Prostate gland (tissue), 2 donors: ENCODE measurements around the gene UNC5A. TPM values are rescaled to one million over a fixed set of nuclear protein-coding genes. Genes with fewer than 3 reads are reported as not detected.
"Not testable (repeated sequence)": the region's sequence is repeated elsewhere in the genome, so short reads cannot be mapped to it uniquely, and the experiment has no call there.

Experiments
- DNase-seq: peaks from one replicate; pipeline ENCODE4 v3.0.0-alpha.2; 2019; ENCODE audit warnings: low spot score
- H3K27ac ChIP-seq, 2 donors: fragments of 200-600 bp; sonication (generic); 2 replicates each; pipeline ENCODE4 v1.5.1; 2017 to 2019
- H3K27me3 ChIP-seq: fragments of 200-600 bp; sonication (generic); replicated peaks from 2 replicates; pipeline ENCODE4 v1.5.1; 2019; ENCODE audit not compliant: insufficient read depth
- H3K36me3 ChIP-seq, 2 donors: fragments of 200-600 bp; sonication (generic); 1 replicate in 1 of 2; 2 replicates in 1 of 2; pipeline versions ENCODE4 v1.5.1 to v1.8.1; 2017 to 2019
- H3K4me1 ChIP-seq: fragments of 200-600 bp; sonication (generic); replicated peaks from 2 replicates; pipeline ENCODE4 v1.5.1; 2019
- H3K4me3 ChIP-seq, 2 donors: fragments of 200-600 bp; sonication (generic); 2 replicates each; pipeline ENCODE4 v1.5.1; 2017 to 2019
- H3K9me3 ChIP-seq: fragments of 200-600 bp; sonication (generic); 2 replicates; pipeline ENCODE4 v1.5.1; 2017
- POLR2A ChIP-seq: fragments of 450-650 bp; IDR thresholded peaks from one replicate; pipeline ENCODE4 v1.6.1; 2016; ENCODE audit warnings: antibody characterized with exemption, mild to moderate bottlenecking
- POLR2AphosphoS5 ChIP-seq: sonication (generic); formaldehyde crosslinking; IDR thresholded peaks from one replicate; pipeline ENCODE4 v1.6.1; 2017; ENCODE audit warnings: antibody characterized with exemption
- WGBS: methylation state at CpG from one replicate; pipeline ENCODE4 v1.1.5; 2018; 5-methylcytosine and 5-hydroxymethylcytosine counted together
- intact Hi-C: fragments of 100-400 bp; cut with DNase I; formaldehyde crosslinking; loops from one replicate; pipeline ENCODE4 v1.14.2; 2022
- total RNA-seq, 2 donors: library from RNA; depleted of rRNA; stranded (reverse); fragments of >200 nt; gene quantifications; one replicate each; pipeline ENCODE4 v1.1.0, GENCODE V29; 2016
- TF ChIP-seq, protein P1 (sequence below), 4 experiments: fragments of 200-600 bp in 2 of 4; fragments of 450-650 bp in 2 of 4; sonication (generic) in 2 of 4; IDR thresholded peaks; 1 replicate in 3 of 4; 2 replicates in 1 of 4; pipeline ENCODE4 v1.5.1; 2016 to 2019; ENCODE audit warnings: antibody characterized with exemption in 4 of 4, mild to moderate bottlenecking in 2 of 4, moderate library complexity in 2 of 4

Gene UNC5A
- total RNA-seq, 2 donors from 2014 or later = 0.18 to 1.5 TPM

DNA sequence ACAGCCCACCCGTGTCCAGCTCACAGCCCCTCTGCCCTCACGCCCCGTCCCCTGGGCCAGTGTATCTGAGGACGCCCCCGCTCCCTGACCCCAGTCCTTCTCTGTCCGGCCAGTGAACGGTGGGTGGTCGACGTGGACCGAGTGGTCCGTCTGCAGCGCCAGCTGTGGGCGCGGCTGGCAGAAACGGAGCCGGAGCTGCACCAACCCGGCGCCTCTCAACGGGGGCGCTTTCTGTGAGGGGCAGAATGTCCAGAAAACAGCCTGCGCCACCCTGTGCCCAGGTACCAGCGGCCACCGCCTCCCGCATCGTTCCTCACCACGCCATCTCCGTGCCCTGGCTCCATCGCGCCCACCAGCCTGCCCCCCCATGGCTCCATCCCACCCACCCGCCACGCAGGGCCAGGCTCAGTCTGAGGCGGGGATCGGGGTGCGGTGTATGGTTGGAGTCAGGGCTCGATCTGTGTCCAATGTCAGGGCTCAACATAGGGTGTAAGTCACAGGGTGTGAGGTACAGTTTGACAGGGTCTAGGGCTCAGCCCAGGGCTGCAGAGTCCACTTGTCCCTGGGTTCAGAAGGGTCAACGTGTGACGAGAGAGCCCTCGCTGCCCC is 59.2 kb downstream of the UNC5A start:
- intact Hi-C loops = no loop called here
- no peaks in the 10 kb centered on the region for H3K9me3 ChIP-seq
- no peaks in the 10 kb centered on the region for H3K36me3 ChIP-seq
- 84% methylated on average over 35 of the region's 38 CpGs for WGBS
- no peak for DNase-seq
- peaks cover 3% of the 10 kb centered on the region for H3K27me3 ChIP-seq
- H3K27ac ChIP-seq = no peak overlapping the region
- TF ChIP-seq POLR2AphosphoS5 = no peak
- TF ChIP-seq POLR2A = no peak
- TF ChIP-seq, protein P1, sequence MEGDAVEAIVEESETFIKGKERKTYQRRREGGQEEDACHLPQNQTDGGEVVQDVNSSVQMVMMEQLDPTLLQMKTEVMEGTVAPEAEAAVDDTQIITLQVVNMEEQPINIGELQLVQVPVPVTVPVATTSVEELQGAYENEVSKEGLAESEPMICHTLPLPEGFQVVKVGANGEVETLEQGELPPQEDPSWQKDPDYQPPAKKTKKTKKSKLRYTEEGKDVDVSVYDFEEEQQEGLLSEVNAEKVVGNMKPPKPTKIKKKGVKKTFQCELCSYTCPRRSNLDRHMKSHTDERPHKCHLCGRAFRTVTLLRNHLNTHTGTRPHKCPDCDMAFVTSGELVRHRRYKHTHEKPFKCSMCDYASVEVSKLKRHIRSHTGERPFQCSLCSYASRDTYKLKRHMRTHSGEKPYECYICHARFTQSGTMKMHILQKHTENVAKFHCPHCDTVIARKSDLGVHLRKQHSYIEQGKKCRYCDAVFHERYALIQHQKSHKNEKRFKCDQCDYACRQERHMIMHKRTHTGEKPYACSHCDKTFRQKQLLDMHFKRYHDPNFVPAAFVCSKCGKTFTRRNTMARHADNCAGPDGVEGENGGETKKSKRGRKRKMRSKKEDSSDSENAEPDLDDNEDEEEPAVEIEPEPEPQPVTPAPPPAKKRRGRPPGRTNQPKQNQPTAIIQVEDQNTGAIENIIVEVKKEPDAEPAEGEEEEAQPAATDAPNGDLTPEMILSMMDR (IDR thresholded peaks at IDR 0.05) = no peak
- no peak overlapping the region for H3K4me3 ChIP-seq
- no peaks in the 10 kb centered on the region for H3K4me1 ChIP-seq

DNA sequence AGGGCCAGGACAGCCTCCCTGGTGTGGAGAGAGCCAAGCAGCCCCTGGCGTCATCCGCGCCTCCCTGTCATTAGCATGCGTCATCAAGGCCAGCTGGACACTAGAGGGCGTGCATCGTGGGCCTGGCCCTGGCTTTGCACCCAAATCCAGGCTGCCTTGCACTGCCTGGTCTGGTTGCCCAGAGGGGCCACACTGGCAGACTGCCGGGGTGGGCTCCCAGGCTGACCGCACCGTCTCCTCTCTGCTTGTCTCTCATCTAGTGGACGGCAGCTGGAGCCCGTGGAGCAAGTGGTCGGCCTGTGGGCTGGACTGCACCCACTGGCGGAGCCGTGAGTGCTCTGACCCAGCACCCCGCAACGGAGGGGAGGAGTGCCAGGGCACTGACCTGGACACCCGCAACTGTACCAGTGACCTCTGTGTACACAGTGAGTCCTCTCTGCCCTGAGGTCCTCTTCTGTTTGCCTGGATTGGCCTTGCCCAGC is 59.8 kb downstream of the UNC5A start:
- Histone ChIP-seq H3K4me1 (no peaks in the 10 kb centered on the region), H3K9me3 (no peaks in the 10 kb centered on the region), H3K27ac (no peak overlapping the region), H3K27me3 (peaks cover 3% of the 10 kb centered on the region), H3K4me3 (no peak overlapping the region), H3K36me3 (no peaks in the 10 kb centered on the region)
- no peak for DNase-seq
- TF ChIP-seq POLR2A = no peak
- TF ChIP-seq, protein P1 (IDR thresholded peaks at IDR 0.05) = peak in 2 of 4 experiments; percentile 11 to 16
- intact Hi-C loops = no loop called here
- WGBS = 90% methylated on average over 8 of the region's 17 CpGs

DNA sequence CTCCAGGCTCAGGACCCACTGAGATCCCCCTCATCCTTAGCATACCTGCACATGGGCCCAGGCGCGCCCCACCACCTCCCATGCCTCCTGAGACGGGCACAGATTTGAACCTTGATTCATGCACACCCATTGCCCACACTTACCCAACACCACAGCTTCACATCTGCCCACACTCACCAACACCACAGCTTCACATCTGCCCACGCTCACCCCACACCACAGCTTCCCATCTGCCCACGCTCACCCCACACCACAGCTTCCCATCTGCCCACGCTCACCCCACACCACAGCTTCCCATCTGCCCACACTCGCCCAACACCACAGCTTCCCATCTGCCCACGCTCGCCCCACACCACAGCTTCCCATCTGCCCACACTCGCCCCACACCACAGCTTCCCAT is 60.3 kb downstream of the UNC5A start:
- H3K27ac ChIP-seq, DNase-seq, intact Hi-C loops, H3K4me3 ChIP-seq, H3K36me3 ChIP-seq, H3K4me1 ChIP-seq, H3K27me3 ChIP-seq, H3K9me3 ChIP-seq: not testable (repeated sequence)
- 89% methylated on average over 10 of the region's 10 CpGs for WGBS

DNA sequence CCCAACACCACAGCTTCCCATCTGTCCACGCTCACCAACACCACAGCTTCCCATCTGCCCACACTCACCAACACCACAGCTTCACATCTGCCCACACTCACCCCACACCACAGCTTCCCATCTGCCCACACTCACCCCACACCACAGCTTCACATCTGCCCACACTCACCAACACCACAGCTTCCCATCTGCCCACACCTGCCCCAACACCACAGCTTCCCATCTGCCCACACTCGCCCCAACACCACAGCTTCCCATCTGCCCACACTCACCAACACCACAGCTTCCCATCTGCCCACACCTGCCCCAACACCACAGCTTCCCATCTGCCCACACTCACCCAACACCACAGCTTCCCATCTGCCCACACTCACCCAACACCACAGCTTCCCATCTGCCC is 62.2 kb downstream of the UNC5A start:
- DNase-seq, H3K4me1 ChIP-seq, H3K9me3 ChIP-seq, H3K36me3 ChIP-seq, H3K4me3 ChIP-seq, intact Hi-C loops, H3K27ac ChIP-seq, H3K27me3 ChIP-seq: not testable (repeated sequence)
- WGBS = 70% methylated on average over 2 of the region's 2 CpGs

DNA sequence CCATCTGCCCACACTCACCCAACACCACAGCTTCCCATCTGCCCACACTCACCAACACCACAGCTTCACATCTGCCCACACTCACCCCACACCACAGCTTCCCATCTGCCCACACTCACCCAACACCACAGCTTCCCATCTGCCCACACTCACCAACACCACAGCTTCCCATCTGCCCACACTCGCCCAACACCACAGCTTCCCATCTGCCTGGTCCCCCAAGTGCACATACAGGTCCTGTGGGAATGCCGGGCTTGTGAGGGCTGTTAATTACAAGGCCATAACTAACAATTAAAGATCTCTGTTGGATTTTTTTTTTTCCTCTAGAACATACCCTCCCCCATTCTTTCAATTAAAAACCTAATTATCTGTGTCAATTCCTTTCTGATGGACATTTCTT is 62.7 kb downstream of the UNC5A start:
- H3K4me1 ChIP-seq, H3K27me3 ChIP-seq, H3K4me3 ChIP-seq, DNase-seq, H3K27ac ChIP-seq, H3K9me3 ChIP-seq, H3K36me3 ChIP-seq, intact Hi-C loops: not testable (repeated sequence)
- 60% methylated on average over 2 of the region's 2 CpGs for WGBS

DNA sequence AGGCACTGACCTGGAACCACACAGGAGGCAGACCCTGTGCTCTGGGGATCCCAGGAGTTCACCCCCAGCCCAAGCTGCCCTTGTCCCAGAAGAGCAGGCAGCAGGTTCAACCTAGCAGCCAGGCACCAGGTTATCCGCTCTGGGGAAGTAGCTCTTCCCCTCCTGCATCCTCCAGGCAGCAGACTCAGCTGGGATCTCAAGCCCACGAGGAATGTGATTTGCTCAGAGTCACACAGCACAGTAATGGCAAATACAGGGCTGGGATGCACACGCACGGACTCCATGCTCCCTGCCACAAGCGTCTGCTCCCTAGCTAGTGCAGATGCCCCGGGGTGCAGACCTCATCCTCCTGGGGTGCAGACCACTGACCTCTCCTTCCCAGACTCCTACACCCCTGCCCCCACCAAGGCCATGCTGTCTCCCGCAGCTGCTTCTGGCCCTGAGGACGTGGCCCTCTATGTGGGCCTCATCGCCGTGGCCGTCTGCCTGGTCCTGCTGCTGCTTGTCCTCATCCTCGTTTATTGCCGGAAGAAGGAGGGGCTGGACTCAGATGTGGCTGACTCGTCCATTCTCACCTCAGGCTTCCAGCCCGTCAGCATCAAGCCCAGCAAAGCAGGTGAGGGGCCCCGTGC is 63.3 kb downstream of the UNC5A start:
- Histone ChIP-seq H3K4me3 (no peak overlapping the region), H3K36me3 (no peaks in the 10 kb centered on the region), H3K27me3 (no peaks in the 10 kb centered on the region), H3K27ac (no peak overlapping the region), H3K9me3 (no peaks in the 10 kb centered on the region), H3K4me1 (no peaks in the 10 kb centered on the region)
- TF ChIP-seq, protein P1 (IDR thresholded peaks at IDR 0.05) = no peak
- TF ChIP-seq POLR2A (no peak), POLR2AphosphoS5 (no peak)
- DNase-seq = no peak
- WGBS = 31% methylated on average over 16 of the region's 16 CpGs
- intact Hi-C loops = no loop called here
